OCI-M2 (cell line): Measurements from ENCODE around the gene SNRPA.
"Not testable (repeated sequence)": the region's sequence is repeated elsewhere in the genome, so short reads cannot be mapped to it uniquely, and the experiment has no call there.

Experiments
- DNase-seq: peaks from one replicate; lab custom pipeline; 2025; ENCODE audit not compliant: unreplicated experiment; lab: John Stamatoyannopoulos, UW

SNRPA gene

GRCh38 chr19:40721140-40721486 lies 29.9 kb upstream of the SNRPA start:
- DNase-seq, result no peak

GRCh38 chr19:40721936-40722661 lies 28.9 kb upstream of the SNRPA start:
- no peak for DNase-seq

- DNase-seq, result no peak
Observed at GRCh38 chr19:40723661-40724254, 27.2 kb upstream of the SNRPA start.

GRCh38 chr19:40724315-40724714 lies 26.7 kb upstream of the SNRPA start:
- DNase-seq, result no peak

GRCh38 chr19:40724855-40725254 lies 26.1 kb upstream of the SNRPA start:
- no peak for DNase-seq

- DNase-seq, result no peak
Observed at GRCh38 chr19:40726279-40726678, 24.7 kb upstream of the SNRPA start.

GRCh38 chr19:40730065-40730464 lies 20.9 kb upstream of the SNRPA start:
- DNase-seq, result not testable (repeated sequence)

- DNase-seq, result not testable (repeated sequence)
Observed at GRCh38 chr19:40732304-40732703, 18.7 kb upstream of the SNRPA start.

- DNase-seq, result no peak
Observed at GRCh38 chr19:40733149-40733548, 17.9 kb upstream of the SNRPA start.

GRCh38 chr19:40735013-40735771 lies 15.8 kb upstream of the SNRPA start:
- DNase-seq, result no peak

GRCh38 chr19:40736661-40737060 lies 14.3 kb upstream of the SNRPA start:
- no peak for DNase-seq

GRCh38 chr19:40737102-40737644 lies 13.8 kb upstream of the SNRPA start:
- DNase-seq, result no peak

- DNase-seq, result no peak
Observed at GRCh38 chr19:40739030-40739839, 11.8 kb upstream of the SNRPA start.

GRCh38 chr19:40739871-40740703 lies 10.9 kb upstream of the SNRPA start:
- DNase-seq, result no peak

- no peak for DNase-seq
Observed at GRCh38 chr19:40740747-40741146, 10.3 kb upstream of the SNRPA start.

- no peak for DNase-seq
Observed at GRCh38 chr19:40741527-40742390, 9.2 kb upstream of the SNRPA start.

GRCh38 chr19:40742477-40742876 lies 8.5 kb upstream of the SNRPA start:
- DNase-seq, result no peak

GRCh38 chr19:40742886-40743285 lies 8.1 kb upstream of the SNRPA start:
- DNase-seq, result no peak

GRCh38 chr19:40743926-40744325 lies 7.1 kb upstream of the SNRPA start:
- no peak for DNase-seq
